Hematopoietic multipotent progenitor cell treated with erythropoietin and hydrocortisone succinate and interleukin-3 and kit ligand, for 4 days (in vitro differentiated cells): ENCODE measurements around the gene KCNH1.
A peak's percentile ranks its signal among the peaks of the same experiment; 100 is the strongest.
"Not testable (repeated sequence)": the region's sequence is repeated elsewhere in the genome, so short reads cannot be mapped to it uniquely, and the experiment has no call there.

Source experiments
- DNase-seq: peaks from one replicate; pipeline ENCODE4 v3.0.0-alpha.2; 2015

KCNH1 gene

DNA sequence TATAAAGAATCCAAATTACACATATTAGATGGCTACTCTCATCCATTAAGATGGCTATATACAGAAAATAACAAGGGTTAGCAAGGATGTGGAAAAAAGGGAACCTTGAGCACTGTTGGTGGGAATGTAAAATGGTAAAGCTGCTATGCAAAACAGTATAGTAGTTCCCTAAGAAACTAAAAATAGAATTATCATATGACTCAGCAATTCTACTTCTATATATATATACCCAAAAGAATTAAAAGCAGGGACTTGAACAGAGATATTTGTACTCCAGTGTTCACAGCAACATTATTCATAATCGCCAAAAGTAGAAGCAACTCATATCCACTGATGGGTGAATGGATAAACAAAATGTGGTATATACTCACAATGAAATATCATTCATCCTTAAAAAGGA lies 126.1 kb downstream of the KCNH1 start:
- no peak for DNase-seq

DNA sequence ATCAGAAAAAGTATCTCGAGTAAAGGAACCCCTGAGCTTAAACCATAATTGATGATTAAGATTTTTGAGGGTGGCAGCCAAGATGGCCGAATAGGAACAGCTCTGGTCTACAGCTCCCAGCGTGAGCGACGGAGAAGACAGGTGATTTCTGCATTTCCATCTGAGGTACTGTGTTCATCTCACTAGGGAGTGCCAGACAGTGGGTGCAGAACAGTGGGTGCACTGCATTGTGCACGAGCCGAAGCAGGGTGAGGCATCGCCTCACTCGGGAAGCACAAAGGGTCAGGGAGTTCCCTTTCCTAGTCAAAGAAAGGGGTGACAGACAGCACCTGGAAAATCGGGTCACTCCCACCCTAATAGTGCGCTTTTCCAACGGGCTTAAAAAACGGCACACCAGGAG lies 138.0 kb downstream of the KCNH1 start:
- DNase-seq: not testable (repeated sequence)

DNA sequence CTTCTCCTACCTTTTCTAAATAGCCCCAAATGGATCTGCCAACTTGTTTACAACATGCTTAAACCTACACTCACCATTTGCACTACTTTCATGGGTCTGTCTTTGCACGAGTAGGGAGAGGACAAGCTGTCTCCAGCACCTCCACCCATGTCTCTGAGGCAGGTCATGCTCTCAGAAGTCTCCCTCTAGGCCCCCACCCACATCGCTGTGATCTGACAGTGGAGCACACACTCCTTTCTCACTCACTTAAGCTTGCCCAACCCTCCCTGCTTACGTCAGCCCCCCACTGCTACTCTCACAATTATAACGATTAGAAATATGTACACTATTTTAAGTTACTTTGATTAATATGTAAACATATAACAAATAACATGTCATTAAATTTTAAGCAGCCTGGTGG lies 141.1 kb downstream of the KCNH1 start:
- no peak for DNase-seq

DNA sequence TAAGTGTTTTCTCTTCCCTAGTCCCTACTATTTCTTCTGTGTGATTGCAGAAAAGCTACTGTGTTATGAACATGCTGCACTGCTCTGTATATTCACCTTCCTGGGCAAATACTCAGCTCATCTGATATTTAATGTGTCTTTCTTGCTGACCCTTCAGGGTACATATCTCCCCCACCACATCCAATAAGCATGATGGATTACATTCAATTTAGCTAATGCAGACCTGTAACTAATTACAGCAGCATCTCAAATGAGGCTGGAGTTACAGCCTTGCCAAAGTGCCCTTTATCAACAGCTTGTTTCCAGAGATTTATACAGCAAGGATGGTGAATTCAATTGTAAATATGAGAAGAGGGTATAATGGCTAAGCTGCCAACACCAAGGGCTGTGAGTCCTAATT lies 144.0 kb downstream of the KCNH1 start:
- no peak for DNase-seq

DNA sequence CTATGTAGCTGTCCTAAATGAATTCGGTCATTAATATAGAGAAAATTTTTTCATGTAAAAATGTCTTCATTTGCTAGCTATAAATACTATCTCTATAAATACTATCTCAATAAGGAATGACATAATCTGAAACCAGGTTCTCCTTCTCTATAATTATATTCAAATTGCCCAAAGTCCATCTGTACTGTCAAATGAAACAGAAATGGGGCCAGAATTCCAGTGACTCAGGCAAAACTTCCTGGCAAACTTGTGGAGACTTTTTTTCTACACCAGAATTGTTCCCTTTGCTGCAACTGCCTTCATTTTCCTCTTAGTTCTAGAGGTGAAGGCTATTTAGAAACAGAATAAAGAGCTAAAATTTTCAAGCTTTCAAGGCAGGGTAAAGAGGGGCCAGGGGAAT lies 152.5 kb downstream of the KCNH1 start:
- no peak for DNase-seq

DNA sequence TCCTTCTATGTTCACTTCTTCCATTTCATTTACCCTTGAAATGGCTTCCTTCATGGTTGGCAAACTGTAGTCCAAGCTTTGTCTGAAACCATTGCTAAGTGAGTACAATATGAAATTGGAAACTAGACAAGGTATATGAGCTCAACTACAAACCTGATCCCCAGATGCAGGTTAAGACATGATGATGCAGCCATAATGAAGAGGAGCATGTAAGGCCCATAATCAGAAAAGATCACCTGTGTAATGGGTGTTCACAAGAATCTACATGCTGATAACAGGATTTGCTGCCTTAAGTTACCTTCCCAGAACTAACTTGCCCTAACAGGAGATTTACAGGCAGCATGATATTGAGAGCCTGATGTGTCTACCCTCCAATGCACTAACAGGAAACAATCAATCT lies 153.9 kb downstream of the KCNH1 start:
- no peak for DNase-seq

DNA sequence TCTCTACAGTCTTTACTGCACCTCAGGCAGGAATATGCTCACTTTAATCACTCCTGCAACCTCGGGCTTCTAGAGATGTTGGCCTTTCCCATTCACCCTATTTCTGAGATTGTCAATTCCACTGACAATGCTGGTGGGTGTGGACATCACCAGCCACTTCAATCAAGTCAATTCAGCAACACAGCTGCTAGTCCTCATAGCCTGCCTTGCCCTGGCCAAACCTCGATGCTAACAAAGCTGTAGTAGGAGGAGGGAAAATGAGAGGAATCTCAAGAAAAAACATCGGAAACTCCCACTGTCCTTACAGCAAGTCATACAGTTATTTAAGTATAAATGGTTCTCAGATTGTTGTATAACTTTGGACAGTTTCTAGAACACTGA lies 155.0 kb downstream of the KCNH1 start:
- no peak for DNase-seq

DNA sequence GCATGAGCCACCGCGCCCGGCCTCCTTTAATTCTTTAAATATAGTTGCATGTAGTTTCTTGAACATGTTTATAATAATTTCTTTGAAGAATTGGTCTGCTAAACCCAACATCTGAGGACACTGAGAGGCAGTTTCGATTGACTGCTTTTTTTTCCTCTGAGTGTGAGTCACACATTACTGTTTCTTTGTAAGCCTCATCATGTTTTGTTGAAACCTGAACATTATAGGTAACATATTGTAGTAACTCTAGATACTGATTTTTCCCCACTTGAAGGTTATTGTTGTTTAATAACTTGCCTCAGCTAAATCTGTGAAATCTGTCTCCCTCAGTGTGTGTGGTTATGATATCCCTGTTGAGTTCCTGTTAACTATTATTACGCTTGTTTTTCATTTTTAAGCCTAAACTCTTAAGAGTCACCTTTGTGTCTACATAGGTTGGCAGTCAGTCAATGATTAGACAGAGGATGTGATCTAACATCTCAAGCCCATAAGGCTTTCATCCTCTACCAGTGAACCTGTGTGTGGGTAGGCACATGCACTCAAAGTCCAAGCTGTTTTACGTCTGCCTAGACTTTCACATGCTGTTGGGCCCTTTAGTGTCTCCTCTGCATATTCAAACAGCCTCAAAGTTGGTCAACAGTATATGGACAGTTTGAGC lies 155.5 kb downstream of the KCNH1 start:
- DNase-seq: no peak

DNA sequence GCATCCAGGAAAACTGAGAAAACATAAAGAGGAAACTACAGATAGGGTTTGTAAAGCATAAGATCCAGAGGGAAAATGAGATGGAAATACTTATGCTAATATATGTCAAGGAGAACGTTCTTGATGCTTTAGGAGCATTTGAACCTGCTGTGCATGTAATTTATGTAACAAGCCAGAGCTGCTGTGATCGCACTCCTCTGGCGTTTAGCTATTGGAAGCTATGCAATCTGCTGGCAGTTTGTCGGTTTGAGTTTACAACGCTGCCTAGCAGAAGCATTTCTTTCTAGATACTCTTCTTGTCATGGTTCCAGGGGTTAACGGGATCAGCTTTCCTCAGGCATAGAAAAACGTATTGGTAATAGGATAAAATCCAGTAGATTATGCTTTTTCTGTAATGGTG lies 182.7 kb downstream of the KCNH1 start:
- no peak for DNase-seq

DNA sequence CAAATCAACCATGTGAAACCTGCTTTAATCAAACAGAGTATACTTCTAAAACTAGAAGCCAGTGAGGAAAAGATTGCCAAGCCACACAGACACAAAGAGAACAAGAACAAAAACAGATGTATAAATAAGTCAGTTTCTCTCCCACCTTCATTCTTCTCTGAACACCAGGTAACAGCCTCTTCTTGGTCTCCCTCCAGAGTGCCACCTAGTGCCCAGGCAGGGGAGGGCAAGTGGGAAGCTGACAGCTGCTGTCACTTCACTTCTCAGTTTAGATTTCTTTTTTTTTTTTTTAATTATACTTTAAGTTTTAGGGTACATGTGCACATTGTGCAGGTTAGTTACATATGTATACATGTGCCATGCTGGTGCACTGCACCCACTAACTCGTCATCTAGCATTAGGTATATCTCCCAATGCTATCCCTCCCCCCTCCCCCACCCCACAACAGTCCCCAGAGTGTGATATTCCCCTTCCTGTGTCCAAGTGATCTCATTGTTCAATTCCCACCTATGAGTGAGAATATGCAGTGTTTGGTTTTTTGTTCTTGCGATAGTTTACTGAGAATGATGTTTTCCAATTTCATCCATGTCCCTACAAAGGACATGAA lies 183.9 kb downstream of the KCNH1 start:
- DNase-seq: peak; percentile 65

DNA sequence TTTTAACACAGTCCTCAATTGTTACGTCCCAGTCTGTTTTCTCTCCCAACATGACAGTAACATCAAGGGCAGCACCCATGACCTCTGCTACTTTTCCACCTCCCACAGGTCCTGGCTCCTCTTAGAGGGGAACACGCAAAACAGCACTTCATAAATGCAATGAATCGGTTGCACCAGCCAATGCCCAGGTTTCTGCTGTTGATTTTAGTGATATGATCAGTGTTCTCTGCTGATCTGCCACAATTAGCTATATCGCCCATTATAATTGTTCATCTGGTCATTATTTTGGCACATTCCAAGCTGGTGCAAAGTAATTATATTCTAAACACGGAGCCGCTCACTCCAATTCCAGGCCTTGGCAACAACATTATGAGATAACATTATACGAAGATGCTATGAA lies 184.5 kb downstream of the KCNH1 start:
- DNase-seq: no peak

DNA sequence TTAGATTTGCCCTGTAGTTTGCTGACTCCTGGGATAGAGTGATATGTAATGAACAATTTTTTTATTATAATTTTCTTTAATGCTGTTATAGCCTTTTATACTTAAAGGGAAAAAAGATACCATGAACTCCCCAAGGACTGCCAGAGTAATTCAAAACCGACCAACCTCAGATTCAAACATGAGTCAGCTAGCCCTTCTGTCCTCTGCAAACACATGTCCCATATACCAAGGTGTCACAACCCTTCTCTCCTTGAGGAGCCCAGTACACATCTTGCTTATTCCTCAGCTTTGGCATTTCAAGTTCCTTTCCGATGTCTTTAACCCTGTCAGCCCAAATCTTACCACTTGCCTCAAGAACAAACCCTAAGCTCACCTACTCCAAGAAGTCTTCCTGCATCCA lies 184.9 kb downstream of the KCNH1 start:
- DNase-seq: no peak

DNA sequence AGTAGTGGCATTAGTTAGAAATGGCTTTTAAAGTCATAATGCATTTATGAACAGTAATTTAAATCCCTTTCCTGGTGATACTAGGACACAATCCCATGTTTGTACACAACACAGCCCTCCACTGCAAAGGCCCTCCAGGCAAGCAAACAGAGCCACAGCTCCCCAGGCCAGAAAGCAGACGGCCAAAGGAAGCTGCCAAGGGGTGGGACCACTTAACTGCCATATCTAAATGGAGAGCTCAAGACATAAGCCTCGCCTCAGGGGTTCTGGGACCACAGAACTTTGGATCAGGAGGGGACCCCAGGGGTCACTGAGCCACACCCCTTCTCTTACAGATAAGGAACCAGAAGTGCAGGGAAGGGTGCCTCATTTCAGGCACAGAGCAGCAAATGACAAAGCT lies 189.7 kb downstream of the KCNH1 start:
- DNase-seq: no peak

DNA sequence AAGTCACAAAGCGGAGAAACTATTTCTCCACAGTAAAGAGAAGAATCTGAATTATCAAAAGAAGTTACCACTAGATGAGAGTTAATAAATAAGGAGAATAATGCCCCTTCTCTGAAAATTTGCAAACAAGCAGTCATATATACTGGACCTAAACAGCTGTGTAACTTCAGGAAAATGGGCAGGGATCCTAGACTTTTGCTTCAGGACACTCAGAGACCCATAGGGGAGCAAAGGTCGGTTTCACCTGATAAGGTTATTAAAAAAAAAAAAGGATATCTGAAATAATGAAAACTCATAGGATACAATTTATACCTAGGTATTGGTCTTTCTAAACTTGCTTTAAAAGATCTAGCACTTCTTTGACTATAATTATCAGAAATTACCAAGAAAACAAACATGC lies 191.4 kb downstream of the KCNH1 start:
- no peak for DNase-seq

DNA sequence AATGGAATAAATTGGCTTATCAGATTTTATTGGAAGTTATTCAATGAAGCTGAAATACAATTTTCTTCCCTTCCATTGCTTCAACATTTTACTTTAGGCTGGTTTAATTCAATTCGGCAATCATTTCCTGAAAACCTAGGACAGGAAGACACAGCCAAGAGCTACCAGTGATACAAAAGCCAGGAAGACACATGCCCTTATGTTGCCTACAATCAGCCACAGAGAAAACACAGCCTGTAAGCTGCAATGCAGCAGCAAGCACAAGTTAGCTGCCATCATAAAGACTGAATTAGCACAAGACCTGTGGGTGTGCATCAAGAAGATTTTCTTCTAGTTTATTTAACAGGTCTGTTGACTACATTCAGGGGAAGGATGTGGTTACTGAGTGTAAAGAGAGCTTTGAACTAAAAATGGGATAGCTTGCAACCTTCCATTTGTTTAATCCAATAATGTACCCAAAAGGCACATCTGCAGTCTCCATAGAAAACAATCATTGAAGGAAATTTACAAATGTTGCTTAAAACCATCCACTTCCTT lies 193.8 kb downstream of the KCNH1 start:
- no peak for DNase-seq

DNA sequence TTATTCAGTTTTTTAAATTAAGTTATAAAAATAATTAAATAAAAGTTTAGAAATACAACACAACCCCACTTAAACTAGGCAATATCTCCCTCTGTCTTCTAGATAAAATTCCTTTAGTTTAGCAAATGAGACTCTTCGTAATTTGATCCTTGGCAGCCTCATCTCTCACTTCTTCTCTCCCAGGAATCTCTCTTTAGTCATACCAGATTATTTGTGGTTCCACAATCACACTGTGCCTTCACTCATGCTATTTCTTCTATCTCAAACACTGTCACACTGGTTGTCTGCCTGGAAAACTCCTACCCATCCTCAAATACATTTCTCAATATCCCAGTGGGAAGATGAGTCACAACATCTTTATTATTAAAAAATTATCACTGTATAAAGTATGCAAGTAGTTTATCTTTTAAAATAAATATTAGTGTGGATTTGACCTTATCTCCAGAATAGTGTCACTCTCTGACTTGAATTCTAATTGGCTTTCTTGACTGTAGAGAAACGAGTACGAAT lies 195.5 kb downstream of the KCNH1 start:
- no peak for DNase-seq

DNA sequence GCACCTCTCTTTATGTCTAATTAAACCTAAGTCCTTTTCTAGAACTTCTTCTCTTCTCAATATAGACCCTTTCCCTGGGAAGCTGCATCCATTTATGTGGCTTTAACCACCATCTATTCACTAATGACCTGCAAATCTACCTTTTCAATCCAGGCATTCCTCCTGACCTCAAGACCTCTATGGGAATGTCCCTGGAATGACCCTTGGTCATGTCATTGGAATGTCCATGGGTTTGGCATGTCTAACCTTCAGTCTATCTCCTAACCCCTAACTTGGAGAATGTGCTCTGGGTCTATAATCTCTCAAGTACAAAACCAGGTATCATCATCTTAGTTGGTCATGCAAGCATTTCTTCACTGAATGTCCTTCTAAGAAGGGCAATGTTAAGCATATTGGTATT lies 196.1 kb downstream of the KCNH1 start:
- DNase-seq: no peak

DNA sequence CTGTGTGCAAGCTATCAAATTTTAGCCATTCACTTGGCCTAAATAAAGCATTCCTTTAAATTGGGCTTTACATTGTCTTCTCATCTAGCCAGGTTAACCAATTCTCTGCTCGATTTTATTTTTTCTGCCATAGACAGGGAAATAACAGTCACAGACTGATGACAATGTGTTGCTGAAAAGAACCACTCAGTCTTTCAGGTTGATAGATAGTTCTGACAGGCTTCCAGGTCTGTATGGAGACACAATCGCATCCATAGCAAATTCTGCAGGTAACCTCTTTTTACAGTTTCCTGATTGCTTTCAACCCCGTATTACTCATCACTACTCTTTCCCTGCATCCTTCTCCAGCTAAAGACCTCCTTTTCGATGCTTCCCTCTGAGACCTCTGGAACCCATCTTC lies 198.0 kb downstream of the KCNH1 start:
- no peak for DNase-seq

DNA sequence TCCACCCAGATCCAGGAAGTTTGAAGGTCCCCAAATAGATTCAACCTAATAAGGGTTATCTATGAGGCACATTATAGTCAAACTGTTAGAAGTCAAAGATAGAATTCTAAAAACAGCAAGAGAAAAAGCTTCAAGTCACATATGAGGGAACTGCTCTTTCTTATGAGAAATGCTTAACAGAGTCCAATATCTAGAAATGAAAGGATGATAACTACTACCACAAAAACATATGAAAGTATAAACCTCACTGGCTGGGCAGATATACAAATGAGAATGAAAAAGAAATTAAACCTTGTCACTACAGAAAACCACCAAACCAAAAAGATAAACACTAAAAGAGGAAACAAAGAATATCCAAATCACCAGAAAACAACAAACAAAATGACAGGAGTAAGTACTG lies 201.8 kb downstream of the KCNH1 start:
- no peak for DNase-seq

DNA sequence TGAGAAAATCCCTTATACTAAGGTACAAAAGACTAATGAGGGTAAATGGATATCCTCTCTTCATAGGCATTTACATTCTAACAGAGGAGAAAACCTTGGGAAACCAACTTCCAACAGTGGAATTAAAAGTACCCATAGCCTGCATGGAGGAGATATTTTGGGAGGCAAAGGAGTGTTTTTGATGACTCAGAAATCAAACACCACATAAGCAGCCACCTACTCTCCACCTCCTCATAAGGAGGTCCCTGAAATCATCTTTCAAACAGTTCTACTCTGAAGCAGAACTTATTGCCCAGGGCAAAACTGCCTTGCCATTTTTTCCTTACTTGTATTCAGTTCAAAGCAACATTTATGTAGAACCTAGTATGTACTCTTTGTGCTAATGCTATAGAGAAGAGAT lies 211.3 kb downstream of the KCNH1 start:
- no peak for DNase-seq

DNA sequence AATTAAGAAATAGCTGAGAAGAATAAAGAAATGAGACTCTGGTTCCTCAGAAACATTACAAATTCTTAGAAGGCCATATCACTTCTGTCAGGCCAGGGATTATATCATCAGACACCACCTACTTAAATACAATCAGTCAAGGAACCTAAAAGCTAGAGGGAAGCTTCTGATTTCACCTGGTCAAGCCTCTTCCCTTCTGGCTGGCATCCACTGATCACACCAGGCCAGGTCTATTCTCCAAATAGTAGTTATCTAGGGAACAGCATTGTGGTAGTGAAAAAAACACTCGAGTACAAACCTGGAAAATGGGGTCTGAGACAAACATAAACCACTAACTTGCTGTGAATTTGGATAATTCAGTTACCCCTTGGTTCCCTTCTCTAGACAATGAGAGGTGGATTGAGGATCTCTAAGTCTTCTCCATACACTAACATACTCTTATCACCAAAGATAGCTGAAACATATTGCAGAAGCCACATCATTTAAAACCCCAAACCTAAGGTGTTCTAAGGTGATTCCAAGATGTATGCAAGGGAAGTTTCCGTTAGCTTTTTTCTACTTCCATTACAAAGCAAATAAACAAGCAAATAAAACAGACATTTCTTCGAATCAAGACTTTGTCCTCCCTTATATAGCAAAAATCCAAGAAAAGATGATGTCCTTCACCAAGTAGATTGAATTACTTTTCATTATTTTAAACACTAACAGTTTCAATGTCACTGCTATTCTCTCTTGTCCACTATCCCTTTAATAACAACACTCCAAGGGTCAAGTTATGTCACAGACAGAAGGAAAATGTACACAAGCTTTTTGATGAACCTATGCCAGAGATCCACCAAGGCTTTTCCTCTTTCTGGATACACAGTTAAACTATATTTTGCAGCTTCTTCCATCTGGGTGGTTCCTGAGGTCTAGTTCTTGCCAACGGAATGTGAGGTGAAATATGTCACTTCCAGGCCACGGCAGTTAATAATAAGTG lies 212.9 kb downstream of the KCNH1 start:
- no peak for DNase-seq

DNA sequence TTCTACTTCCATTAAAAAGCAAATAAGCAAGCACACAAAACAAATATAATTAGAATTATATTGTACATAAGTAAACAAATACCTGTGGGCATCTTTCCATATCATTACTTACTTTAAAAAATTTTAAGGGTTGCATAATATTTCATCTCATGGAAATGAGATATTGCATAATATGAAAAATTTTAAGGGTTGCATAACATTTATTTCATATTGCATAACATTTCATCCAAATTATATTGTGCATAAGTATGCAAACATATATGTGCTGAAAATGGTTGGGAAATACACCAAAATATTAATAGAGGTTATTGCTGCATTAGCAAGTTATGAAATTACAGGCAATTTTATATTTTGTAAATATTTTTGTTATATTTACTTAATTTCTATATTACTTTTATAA lies 213.7 kb downstream of the KCNH1 start:
- DNase-seq: peak; percentile 12

DNA sequence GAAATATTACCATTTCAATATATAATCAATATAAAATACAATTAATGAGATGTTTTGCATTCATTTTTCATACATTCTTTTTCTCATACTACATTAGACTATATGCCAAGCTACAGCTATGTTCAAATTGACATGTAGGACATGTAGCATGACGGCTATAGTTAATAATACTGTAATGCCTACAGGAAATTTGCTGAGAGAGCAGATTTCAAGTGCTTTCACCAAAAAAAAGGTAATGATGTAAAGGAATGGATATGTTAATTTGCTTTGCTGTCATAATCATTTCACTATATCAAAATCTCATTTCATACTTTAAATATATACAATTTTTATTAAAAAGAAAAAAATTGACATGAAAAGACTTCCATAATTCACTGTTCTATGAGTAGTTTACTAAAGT lies 215.1 kb downstream of the KCNH1 start:
- DNase-seq: no peak
